GM12878 (cell line): Measurements from ENCODE around the gene SERPINF2.

ENCODE experiments used
- CREB1 ChIP-seq: IDR thresholded peaks from 2 replicates; pipeline ENCODE4 v1.6.1; 2012; ENCODE audit warnings: low read depth, mild to moderate bottlenecking, inconsistent platforms
- EZH2 ChIP-seq: IDR thresholded peaks from 2 replicates; pipeline ENCODE4 v1.6.1; 2012; ENCODE audit warnings: low read depth, mild to moderate bottlenecking, control low read depth, inconsistent platforms, low read length, borderline replicate concordance; ENCODE audit not compliant: control insufficient read depth
- MEF2A ChIP-seq: IDR thresholded peaks from 2 replicates; pipeline ENCODE4 v1.6.1; 2011; ENCODE audit warnings: low read depth, mild to moderate bottlenecking, low read length, moderate library complexity; ENCODE audit not compliant: insufficient read depth
- SREBF2 ChIP-seq: IDR thresholded peaks from 2 replicates; pipeline ENCODE4 v1.6.1; 2012; ENCODE audit warnings: mild to moderate bottlenecking, low read length
- TF ChIP-seq, protein P1 (sequence below): IDR thresholded peaks from 2 replicates; pipeline ENCODE4 v1.6.1; 2012; ENCODE audit warnings: mild to moderate bottlenecking, low read depth, low read length
- TF ChIP-seq, protein P2 (sequence below), 3 experiments: IDR thresholded peaks in 2 of 3; conservative IDR thresholded peaks in 1 of 3; 2 replicates each; pipeline ENCODE4 v1.5.1; 2011; ENCODE audit warnings: low read depth in 3 of 3, low read length in 3 of 3, mild to moderate bottlenecking in 3 of 3, control low read depth in 2 of 3, moderate library complexity in 2 of 3, inconsistent platforms in 1 of 3, mixed read lengths in 1 of 3; ENCODE audit not compliant: control insufficient read depth in 2 of 3, insufficient read depth in 1 of 3; ENCODE audit errors: extremely low read depth in 1 of 3
- TF ChIP-seq, protein P3 (sequence below): IDR thresholded peaks from 2 replicates; pipeline ENCODE4 v1.6.1; 2012; ENCODE audit warnings: low read depth, low read length, improper control_type of control experiment
- TF ChIP-seq, protein P4 (sequence below): IDR thresholded peaks from 2 replicates; pipeline ENCODE4 v1.6.1; 2011; ENCODE audit warnings: low read depth, low read length, improper control_type of control experiment, borderline replicate concordance

DNA sequence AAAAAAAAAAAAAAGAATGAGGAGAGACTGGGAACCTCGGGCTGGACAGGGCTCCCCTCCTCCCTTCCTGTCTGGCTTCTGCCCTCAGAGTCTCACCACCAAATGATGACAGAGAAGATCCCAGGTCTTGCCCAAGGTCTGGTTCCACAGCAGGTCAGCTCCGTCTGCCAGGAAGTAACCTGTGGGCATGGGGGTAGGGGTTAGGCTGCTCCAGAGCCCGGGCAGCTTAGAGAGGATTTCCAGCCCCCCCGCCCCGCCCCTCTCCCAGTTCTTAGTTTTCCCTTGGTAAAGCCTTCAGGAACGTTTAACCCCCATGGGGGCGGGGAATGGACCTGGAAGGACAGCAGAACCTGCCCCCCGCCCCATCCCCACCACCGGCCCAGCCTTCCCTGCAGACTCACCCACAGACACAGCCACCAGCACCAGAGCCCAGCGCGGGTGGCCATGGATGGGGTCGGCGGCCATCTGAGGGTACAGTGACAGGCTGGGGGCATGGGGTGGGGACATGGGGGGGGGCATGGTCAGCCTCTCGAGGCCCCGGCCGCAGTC lies 33.2 kb upstream of the SERPINF2 start:
- TF ChIP-seq MEF2A = no peak
- TF ChIP-seq, protein P1, sequence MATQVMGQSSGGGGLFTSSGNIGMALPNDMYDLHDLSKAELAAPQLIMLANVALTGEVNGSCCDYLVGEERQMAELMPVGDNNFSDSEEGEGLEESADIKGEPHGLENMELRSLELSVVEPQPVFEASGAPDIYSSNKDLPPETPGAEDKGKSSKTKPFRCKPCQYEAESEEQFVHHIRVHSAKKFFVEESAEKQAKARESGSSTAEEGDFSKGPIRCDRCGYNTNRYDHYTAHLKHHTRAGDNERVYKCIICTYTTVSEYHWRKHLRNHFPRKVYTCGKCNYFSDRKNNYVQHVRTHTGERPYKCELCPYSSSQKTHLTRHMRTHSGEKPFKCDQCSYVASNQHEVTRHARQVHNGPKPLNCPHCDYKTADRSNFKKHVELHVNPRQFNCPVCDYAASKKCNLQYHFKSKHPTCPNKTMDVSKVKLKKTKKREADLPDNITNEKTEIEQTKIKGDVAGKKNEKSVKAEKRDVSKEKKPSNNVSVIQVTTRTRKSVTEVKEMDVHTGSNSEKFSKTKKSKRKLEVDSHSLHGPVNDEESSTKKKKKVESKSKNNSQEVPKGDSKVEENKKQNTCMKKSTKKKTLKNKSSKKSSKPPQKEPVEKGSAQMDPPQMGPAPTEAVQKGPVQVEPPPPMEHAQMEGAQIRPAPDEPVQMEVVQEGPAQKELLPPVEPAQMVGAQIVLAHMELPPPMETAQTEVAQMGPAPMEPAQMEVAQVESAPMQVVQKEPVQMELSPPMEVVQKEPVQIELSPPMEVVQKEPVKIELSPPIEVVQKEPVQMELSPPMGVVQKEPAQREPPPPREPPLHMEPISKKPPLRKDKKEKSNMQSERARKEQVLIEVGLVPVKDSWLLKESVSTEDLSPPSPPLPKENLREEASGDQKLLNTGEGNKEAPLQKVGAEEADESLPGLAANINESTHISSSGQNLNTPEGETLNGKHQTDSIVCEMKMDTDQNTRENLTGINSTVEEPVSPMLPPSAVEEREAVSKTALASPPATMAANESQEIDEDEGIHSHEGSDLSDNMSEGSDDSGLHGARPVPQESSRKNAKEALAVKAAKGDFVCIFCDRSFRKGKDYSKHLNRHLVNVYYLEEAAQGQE = no peak
- TF ChIP-seq, protein P2, sequence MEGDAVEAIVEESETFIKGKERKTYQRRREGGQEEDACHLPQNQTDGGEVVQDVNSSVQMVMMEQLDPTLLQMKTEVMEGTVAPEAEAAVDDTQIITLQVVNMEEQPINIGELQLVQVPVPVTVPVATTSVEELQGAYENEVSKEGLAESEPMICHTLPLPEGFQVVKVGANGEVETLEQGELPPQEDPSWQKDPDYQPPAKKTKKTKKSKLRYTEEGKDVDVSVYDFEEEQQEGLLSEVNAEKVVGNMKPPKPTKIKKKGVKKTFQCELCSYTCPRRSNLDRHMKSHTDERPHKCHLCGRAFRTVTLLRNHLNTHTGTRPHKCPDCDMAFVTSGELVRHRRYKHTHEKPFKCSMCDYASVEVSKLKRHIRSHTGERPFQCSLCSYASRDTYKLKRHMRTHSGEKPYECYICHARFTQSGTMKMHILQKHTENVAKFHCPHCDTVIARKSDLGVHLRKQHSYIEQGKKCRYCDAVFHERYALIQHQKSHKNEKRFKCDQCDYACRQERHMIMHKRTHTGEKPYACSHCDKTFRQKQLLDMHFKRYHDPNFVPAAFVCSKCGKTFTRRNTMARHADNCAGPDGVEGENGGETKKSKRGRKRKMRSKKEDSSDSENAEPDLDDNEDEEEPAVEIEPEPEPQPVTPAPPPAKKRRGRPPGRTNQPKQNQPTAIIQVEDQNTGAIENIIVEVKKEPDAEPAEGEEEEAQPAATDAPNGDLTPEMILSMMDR (IDR thresholded peaks at IDR 0.05 in 2 of 3, conservative IDR thresholded peaks at IDR 0.05 in 1 of 3; ENCODE audit: control insufficient read depth in 2 of 3, extremely low read depth in 1 of 3, insufficient read depth in 1 of 3, low read depth in 3 of 3, low read length in 3 of 3) = no peak
- TF ChIP-seq, protein P3, sequence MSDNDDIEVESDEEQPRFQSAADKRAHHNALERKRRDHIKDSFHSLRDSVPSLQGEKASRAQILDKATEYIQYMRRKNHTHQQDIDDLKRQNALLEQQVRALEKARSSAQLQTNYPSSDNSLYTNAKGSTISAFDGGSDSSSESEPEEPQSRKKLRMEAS = no peak
- no peak for TF ChIP-seq CREB1
- no peak for TF ChIP-seq EZH2
- TF ChIP-seq, protein P4, sequence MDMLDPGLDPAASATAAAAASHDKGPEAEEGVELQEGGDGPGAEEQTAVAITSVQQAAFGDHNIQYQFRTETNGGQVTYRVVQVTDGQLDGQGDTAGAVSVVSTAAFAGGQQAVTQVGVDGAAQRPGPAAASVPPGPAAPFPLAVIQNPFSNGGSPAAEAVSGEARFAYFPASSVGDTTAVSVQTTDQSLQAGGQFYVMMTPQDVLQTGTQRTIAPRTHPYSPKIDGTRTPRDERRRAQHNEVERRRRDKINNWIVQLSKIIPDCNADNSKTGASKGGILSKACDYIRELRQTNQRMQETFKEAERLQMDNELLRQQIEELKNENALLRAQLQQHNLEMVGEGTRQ = no peak
- no peak for TF ChIP-seq SREBF2
